Left hindlimb (tissue), 1 donor: ENCODE results near the gene INA.
A peak's percentile ranks its signal among the peaks of the same experiment; 100 is the strongest.
"Not testable (repeated sequence)": the region's sequence is repeated elsewhere in the genome, so short reads cannot be mapped to it uniquely, and the experiment has no call there.

Experiments used
- DNase-seq: peaks from one replicate; pipeline ENCODE4 v3.0.0-alpha.2; 2018

INA gene

DNA sequence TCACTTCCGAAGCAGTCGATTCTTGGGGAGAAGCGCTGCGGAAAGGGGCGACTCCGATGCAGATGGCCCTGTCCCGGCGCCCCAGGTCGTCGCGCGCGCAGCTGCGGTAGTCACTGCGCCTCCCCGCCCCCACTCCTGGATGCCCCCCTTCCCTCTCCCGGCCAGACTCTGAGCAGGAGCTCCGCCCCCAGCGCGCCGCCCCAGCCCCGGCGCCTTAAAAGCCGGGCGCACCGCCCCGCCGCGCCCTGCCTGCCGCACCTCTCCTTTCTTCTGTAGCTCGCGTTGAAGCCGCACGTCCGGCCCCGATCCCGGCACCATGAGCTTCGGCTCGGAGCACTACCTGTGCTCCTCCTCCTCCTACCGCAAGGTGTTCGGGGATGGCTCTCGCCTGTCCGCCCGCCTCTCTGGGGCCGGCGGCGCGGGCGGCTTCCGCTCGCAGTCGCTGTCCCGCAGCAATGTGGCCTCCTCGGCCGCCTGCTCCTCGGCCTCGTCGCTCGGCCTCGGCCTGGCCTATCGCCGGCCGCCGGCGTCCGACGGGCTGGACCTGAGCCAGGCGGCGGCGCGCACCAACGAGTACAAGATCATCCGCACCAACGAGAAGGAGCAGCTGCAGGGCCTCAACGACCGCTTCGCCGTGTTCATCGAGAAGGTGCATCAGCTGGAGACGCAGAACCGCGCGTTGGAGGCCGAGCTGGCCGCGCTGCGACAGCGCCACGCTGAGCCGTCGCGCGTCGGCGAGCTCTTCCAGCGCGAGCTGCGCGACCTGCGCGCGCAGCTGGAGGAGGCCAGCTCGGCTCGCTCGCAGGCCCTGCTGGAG is at the start of gene INA:
Gene INA (plus strand): TSS at position 243 of the 817 bp plus-strand sequence. CDS start 74 bp downstream, at position 317.
- DNase-seq = peak; percentile 29

DNA sequence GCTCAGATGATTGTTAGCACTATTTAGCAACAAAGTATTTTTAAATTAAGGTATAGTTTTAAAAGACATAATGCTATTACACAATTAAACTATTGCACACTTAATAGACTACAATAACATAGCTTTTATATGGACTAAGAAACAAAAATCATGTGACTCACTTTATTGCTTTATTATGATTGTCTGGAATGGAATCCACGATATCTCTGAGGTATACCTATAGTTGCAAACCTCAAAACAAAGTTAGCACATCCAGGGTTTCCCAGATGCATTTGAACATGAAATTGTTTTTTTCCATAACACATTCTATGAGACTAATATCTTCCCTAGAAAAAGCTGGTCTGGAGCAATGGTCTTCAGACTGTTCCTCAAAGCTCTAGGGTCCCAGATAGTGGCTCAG is 49.5 kb upstream of the INA start:
- no peak for DNase-seq

DNA sequence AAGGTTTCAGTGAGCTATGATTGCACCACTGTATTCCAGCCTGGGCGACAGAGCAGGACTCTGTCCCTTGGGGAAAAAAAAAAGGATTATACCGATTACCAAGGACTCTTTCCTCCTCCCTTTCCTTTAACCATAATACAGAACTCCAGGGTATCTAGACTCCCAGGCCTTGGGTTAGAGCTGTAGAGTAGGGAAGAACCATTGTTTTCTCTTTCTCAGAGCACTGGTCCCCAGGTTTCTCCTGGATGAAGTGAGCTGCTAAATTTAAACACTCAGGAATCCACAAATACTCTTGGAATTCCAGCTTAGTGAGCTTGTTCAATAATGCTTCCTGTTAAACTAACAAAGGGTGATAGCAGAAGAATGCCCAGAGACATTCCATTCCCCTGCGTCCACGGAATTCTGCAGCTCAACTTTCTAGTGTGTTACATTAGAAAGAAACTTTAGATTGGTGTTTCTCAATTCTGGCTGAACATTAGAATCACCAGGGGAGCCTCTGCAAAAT is 45.8 kb upstream of the INA start:
- DNase-seq = no peak

DNA sequence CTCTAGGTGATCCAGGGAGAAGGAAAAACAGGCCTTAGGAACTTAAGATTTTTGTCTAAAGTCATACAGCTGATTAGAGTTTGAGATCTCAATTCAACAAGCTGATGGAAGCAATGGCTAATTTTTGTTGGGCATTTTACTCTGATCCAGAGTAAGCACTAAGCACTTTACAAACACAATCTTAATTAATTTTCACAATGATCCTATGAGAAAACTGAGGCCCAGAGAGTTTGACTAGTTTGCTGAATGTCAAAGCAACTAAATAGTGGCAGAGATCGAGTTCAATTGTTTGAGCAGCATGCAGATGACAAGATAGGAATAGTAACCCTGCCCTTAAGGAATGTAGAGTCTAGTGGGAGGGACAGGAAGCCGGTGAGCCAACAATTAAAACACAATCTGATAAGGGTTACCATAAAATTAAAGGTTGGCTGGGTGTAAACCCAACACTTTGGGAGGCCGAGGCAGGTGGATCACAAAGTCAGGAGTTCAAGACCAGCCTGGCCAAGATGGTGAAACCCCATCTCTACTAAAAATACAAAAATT is 44.7 kb upstream of the INA start:
- no peak for DNase-seq

DNA sequence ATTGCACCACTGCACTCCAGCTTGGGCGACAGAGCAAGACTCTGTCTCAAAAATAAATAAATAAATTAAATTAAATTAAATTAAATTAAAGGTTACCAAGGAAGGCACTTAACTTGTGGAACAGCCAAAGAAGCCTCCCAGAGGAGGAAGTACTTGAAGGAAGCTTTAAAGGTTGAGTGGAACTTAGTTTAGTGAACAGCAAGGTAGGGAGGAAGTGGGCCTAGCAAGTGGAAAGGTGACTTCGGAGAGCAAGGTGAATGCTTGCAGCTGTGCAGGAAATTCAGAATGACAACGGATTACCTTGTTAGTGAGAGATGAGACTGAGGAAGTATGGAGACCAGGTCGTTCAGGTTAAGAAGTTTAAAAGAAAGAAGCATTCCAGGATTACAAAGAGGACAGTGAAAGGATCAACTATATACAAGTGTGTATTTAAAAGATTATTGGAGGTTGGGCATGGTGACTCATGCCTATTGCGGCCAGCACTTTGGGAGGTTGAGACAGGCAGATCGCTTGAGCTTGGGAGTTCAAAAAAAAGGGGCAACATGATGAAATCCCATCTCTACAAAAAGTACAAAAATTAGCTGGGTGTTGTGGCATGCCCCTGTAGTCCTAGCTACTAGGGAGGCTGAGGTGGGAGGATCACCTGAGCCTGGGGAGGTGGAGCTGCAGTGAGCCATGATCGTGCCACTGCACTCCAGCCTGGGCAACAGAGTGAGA is 44.0 kb upstream of the INA start:
- no peak for DNase-seq

DNA sequence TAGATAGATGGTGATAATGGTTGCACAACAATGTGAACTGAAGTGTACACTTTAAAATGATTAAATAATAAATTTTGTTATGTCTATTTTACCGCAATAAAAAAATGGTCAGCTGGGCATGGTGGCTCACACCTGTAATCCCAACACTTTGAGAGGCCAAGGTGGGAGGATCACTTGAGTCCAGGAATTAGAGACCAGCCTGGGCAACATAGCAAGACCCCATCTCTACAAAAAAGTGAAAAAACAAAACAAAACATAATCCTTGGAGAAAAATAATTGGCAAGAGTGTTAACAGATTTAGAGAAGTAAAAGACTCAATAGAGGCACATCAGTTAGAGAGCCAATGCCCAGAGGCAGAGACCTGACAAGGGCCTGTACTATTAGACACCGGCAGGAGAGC is 41.2 kb upstream of the INA start:
- DNase-seq = no peak

DNA sequence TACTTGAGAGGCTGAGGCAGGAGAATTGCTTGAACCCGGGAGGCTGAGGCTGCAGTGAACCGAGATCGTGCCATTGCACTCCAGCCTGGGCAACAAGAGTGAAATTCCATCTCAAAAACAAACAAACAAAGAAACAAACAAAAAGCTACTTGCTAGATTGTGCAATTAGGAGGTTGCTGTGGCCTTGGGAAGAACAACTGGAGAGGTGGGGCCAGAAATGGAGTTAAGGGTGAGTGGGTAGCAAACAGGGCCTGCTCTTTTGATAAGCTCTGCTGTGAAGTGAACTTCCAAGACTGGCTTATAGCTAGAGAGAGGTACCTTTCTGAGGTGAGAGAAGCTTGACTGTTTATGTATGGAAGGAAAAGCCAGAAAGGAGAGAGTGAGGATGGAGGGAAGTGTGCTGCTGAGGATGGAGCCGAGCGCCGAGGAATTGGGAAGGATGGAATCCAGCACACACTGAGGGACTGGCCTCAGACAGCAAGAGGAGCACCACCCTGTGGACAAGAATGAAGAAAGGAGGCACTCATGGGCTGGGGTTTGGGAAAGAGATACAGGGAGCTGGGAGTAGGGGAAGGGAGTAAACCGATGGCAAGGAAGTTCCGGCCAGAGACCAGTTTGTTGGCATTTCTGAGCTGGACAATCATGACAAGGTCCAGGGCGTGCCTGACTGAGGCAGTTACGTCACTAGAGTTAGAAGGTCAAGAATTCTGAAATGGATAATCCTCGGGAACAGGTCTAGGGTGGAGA is 38.3 kb upstream of the INA start:
- no peak for DNase-seq

DNA sequence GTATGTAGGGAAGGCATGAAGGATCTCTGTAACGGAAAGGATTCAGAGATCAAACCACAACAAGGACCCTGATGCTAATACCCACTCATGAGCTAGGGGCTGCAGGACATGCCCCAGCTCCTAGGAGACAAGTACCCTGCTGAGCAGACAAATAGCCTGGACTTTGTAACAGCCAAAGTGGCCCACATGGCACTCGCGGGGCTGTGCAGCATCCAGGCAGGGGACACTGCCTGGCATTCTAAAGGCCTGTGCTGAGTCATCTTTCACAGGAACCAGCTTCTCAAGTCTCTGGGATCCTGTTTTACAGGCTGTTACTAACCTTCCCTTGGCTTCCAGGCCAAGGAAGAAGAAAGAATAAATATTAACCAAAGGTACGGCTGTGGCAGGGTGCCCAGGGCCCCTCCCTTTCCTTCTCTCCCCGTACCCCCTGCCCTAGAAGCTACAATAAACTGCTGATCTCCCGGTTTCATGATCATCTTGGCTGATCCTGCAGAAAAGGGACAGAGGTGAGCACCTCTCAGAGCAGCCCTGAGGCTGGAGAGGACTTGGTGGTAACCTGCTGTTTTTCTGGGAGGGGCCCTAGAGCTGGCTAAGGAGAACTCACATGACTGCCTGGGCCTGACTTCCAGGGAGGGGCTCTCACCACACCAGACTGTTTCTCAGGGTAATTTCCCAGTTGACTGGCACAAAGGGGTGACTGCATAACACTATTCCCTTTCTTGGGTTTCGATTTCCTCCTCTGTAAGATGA is 35.5 kb upstream of the INA start:
- DNase-seq = no peak

DNA sequence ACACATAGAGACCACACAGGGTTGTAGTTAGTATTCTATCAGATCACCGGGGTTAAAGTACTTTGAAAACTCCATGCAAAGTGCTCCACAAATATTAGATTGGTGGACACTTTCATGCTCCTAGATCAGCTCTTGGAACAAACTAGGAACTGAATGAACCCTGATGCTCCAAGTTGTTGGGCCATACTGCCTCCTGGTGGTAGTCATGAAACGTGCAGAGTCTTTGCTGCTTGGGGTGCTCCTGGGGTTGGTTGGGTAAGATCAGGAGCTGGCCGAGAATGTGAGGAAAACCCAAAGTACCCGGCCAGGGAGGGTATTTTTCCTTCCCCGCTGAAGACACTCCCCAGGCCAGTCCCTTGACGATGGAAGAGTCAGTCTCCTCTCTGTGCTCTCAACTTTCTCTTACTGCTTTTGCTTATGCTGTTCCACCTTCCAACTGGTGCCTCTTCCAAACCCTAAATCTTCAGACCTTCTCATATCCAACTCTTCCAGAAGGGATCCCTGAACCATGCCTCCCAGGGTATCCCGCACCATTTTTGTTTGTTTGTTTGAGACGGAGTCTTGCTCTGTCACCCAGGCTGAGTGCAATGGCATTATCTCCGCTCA is 32.2 kb upstream of the INA start:
- peak; percentile 64 for DNase-seq

DNA sequence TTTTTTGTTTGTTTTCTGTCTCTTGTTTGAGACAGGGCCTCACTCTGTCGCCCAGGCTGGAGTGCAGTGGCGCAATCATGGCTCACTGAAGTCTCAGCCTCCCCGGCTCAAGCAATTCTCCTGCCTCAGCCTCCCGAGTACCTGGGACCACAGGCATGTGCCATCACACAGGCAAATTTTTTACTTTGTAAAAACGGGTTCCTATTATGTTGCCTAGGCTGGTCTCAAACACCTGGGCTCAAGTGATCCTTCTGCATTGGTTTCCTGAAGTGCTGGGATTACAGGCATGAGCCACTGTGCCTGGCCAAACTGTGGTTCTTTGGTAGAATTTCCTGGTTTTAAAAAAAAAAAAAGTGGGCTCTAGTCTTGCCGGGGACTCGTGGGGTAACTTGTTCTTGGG is 31.4 kb upstream of the INA start, which contains the start of gene RPEL1:
Gene RPEL1 (plus strand): TSS at position 301 of the 400 bp plus-strand sequence. CDS start 110 bp downstream, outside the sequence.
- not testable (repeated sequence) for DNase-seq

DNA sequence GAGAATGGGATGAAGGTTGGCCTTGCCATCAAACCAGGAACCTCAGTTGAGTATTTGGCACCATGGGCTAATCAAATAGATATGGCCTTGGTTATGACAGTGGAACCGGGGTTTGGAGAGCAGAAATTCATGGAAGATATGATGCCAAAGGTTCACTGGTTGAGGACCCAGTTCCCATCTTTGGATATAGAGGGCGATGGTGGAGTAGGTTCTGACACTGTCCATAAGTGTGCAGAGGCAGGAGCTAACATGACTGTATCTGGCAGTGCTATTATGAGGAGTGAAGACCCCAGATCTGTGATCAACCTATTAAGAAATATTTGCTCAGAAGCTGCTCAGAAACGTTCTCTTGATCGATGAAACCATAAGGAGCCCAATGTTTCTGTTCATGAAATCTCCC is 30.6 kb upstream of the INA start:
- no peak for DNase-seq

DNA sequence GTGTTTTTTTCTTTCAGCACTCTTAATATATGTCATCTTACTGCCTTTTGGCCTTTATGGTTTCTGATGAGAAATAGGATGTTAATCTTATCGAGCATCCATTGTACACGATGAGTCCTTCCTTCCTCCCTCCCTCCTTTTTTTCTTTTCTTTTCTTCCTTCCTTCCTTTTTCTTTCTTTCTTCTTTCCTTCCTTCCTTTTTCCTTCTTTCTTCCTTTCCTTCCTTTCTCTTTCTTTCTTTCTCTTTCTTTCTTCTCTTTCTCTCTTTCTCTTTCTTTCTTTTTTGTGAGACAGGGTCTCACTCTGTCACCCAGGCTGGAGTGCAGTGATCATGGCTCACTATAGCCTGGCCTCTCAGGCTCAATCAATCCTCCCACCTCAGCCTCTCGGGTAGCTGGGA is 22.8 kb upstream of the INA start:
- no peak for DNase-seq

DNA sequence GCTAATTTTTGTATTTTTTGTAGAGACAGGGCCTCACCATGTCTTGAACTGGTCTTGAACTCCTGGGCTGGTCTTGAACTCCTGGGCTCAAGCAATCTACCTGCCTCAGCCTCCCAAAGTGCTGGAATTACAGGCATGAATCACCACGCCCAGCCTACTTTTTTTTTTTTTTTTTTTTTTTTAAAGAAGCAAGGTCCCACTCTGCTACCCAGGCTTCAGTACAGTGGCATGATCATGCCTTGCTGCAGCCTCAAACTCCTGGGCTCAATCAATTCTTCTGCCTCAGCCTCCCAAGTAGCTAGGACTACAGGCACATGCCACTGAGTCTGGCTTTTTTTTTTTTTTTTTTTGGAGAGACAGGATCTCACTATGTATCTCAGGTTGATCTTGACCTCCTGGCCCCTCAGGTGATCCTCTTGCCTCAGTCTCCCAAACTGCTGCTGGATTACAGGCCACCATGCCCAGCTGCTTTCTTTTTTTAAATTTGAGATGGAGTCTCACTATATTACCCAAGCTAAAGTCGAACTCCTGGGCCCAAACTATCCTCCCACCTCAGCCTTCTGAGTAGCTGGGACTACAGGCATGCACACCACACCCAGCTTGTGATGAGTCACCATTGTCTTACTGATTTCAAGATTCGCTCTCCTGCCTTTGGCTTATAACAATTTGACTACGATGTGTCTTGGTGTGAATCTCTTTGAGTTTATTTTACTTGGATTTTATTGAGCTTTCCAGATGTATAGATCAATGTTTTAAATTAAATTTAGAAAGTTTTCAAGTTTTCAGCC is 22.2 kb upstream of the INA start:
- DNase-seq = no peak

DNA sequence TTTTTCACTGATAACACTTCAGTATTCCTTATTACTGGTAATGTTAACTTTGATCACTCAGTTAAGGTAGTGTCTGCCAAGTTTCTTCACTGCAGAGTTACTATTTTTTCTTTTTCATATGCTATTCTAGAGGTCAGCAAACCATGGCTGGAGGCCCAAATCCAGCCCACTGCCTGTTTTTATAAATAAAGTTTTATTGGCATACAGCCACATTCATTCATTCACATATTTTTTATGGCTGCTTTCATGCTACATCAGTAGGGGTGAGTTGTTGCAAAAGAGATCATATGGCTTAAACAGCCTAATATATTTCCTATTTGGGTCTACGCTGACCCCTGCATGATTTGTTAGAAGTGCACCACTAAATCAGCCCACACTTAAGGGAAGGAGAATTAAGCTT is 20.3 kb upstream of the INA start:
- DNase-seq = no peak

DNA sequence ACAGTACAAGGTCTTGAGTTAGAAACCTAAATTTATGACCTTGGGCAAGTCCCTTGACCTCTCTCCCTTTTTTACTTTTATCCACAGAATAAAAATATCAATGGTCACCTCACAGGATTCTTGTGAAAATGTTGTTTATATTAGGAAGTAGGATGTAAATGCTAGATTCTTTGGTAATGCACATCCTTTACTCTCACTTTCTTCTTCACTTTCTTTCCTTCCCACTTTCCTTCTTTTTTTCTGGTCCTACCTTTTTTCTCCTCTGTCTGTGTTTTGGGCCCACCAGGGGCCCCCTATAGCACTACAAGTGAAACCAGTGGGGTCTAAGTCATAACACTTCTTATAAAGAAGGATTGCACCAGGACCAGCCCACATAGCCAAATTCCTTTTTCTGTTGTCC is 19.1 kb upstream of the INA start:
- no peak for DNase-seq

DNA sequence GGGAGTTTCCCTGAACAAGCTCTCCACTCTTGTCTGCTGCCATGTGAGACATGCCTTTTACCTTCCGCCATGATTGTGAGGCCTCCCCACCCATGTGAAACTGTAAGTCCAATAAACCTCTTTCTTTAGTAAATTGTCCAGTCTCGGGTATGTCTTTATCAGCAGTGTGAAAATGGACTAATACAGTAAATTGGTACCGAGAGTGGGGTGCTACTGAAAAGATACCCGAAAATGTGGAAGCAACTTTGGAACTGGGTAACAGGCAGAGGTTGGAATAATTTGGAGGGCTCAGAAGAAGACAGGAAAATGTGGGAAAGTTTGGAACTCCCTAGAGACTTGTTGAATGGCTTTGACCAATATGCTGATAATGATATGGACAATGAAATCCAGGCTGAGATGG is 18.0 kb upstream of the INA start:
- DNase-seq = not testable (repeated sequence)

DNA sequence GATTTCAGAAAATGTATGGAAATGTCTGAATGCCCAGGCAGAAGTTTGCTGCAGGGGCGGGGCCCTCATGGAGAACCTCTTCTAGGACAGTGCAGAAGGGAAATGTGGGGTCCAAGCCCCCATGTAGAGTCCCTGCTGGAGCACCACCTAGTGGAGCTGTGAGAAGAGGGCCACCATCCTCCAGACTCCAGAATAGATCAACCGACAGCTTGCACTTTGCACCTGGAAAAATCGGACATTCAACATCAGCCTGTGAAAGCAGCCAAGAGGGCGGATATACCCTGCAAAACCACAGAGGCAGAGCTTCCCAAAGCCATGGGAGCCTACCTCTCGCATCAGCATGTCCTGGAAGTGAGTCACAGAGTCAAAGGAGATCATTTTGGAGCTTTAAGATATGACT is 16.9 kb upstream of the INA start:
- no peak for DNase-seq

DNA sequence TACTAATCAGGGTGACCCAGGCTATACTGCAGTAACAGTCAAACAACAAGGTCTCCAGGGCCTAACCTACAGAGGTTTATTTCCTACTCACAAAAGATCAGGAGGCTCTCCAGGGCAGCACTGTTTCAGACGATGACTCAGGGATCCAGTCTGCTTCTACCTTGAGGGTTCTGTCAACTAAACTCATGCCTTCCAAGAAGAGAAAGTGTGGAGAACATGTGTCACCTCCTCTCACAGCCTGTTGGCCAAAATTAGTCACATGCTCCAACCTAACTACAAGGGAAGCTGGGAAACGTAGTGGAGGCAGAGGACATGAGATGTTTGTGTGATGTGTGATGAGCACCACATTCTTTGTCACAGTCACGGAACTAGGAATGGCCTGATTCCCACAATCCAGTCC is 14.7 kb upstream of the INA start:
- no peak for DNase-seq

DNA sequence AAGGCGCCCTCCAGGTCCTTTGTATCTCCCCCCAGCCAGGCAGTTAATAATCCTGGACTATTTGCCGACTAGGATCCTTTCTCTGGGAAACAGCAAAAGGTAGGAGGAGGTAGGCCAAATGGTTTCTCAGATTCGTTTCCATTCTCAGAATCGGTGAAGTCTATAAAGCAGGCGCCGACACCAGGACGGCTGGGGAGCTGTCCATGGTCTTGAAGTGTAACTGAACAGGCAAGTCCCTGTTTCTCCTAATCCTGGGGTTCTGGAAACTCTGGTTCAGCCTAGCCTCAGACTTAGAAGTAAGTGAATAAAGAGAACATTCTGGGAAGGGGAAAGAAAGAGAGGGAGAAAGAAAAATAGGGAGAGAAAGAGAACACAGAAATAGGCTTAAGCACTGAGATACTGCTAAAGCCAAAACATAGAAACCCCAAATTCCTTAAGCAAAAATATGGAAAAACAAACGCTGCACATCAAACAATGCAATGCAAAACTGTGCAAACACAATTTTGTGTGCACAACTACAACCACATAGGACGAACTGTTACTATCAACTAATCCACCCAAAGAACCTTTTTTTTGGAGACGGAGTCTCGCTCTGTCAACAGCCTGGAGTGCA is 11.1 kb upstream of the INA start:
- DNase-seq = peak; percentile 63

DNA sequence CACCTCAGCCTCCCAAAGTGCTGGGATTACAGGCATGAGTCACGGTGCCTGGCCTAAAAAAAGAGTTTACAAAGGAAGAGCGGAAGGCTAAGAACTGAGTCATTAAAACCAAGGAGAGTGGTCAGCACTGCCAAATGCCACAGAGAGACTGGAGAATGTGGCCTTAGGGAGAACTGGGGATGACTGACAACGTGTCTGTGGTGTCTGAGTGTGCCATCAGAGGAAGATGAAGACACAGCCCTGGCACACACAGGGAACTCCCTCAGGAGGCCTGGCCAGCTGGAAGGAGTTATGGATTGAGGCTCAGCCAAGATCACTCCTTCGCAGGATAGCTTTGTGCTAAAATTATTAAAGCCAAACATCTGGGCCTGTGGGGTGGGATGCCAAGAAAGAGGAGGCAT is 3.9 kb upstream of the INA start:
- peak; percentile 53 for DNase-seq
